Stimulated activated CD8-positive, alpha-beta memory T cell treated with anti-CD3 and anti-CD28 coated beads, Interleukin-12 subunit alpha, Interleukin-12 subunit beta, amount 100 ng/mL, for 24 hours (primary cell): ENCODE data around the gene NANP.
"Not testable (repeated sequence)": the region's sequence is repeated elsewhere in the genome, so short reads cannot be mapped to it uniquely, and the experiment has no call there.

Source experiments
- DNase-seq: peaks from one replicate; pipeline ENCODE4 v3.0.0-alpha.2; 2020; ENCODE audit errors: extremely low read depth

The NANP gene

DNA sequence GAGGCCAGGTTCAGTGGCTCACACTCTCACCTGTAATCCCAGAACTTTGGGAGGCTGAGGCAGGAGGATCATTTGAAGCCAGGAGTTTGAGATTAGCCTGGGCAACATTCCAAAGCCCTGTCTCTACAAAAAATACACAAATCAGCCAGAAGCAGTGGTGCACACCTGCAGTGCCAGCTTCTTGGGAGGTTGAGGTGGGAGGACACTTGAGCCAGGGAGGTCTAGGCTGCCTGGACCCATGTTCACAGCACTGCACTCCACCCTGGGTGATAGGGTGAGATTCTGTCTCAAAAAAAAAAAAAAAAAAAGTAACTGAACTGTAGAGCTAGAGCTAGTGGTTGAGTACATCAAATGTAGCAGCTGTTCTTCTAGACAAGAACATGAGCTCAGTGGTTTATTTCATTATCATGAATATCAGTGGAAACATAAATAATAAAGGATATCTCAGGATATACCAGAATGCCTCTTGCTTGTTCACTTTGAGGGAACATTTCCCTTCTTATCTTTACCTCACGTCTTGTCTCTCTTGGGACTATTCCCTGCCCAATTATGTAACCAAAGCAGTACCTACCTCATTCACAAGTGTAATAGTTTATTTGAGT, 17.6 kb downstream of the NANP start:
- no peak for DNase-seq

DNA sequence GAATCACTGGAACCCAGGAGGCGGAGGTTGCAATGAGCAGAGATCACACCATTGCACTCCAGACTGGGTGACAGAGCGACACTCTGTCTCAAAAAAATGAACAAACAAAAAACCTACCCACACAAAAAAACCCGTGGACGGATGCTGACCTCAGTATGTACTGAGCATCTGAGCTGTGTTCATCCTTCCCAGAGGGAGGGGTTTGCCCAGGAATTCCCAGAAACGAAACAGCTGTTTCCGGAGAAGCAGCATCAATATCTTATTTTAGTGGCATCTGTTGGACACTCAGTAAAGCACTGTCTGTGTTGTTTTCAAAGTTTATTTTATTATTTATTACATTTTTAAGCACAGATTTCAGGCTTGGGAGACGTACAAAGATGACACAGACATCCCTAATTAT, 18.7 kb downstream of the NANP start:
- no peak for DNase-seq

DNA sequence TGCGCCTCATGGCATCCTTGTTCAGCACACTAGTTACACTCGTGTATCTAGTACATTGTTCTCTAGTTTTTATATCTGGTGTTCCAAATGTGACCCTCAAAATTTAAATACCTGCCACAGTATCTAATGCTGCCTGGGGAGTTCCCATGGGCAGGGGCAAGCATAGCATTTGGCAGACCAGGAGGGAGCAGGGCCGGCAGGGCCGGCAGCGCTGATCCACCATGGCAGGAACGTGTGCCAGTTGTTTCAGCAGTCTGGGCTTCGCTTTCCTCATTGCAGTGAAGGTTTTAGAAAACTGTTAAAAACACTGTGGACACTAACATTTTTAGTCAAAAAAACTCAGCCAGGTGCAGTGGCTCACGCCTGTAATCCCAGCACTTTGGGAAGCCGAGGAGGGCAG, 19.2 kb downstream of the NANP start:
- DNase-seq: no peak

DNA sequence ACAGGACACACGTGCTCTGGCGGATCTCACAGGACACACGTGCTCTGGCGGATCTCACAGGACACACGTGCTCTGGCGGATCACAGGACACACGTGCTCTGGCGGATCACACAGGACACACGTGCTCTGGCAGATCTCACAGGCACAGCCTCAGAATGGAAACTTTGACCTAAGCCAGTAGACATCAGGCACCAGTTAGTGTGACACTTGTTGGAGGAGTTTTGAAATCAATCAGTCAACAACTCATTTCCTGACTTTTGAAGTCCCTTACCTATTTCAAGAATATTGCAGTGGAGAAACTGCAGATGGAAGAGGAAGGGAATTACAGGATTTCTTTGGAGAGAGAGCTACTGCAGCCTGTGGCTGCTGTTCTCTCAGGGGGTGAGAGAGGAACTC, 20.9 kb downstream of the NANP start:
- DNase-seq: not testable (repeated sequence)

DNA sequence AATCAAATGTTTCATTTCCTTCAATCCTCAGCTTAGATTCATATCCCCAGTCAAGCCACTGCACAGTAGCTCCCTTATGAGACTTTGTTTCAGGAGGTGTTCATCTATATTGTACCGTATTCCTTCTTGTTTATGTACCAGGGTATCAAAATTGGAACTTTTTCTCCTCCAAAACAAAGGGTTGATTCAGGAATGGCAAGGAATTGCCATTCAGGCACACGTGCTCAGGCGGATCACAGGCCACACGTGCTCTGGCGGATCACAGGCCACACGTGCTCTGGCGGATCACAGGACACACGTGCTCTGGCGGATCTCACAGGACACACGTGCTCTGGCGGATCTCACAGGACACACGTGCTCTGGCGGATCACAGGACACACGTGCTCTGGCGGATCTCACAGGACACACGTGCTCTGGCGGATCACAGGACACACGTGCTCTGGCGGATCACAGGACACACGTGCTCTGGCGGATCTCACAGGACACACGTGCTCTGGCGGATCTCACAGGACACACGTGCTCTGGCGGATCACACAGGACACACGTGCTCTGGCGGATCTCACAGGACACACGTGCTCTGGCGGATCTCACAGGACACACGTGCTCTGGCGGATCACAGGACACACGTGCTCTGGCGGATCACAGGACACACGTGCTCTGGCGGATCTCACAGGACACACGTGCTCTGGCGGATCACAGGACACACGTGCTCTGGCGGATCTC, 21.5 kb downstream of the NANP start:
- DNase-seq: not testable (repeated sequence)

DNA sequence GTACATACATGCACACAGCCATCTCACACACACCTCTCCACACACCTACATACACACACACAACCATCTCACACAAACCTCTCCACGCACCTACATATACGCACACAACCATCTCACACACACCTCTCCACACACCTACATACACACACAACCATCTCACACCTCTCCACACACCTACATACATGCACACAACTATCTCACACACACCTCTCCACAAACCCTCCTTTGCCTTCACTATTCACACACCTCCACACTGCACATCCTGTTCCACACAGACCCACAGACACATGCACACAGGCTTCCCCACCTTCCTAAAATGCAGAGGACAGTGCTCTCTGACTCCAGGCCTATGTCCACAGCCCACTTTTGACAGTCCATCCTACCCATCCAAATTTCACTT, 22.2 kb downstream of the NANP start:
- no peak for DNase-seq

DNA sequence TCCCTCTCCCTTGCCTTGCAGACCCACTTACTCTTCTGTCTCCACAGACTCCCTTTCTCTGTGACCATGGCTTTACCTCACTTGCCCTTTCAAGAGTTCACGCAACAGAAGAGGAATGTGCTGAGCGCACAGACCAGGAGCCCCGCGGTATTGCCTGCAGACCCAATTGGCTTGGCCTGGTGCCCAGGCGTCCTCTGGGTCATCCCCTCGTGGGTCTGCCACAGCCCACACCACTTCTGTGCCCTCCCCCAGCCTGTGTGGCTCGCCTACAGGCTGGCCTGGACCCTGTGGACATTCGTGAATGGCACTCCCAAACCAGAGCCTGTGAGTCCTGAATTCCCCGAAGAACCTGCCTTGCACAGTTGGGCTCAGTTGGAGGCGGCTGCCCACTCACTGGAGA, 23.2 kb downstream of the NANP start:
- no peak for DNase-seq

DNA sequence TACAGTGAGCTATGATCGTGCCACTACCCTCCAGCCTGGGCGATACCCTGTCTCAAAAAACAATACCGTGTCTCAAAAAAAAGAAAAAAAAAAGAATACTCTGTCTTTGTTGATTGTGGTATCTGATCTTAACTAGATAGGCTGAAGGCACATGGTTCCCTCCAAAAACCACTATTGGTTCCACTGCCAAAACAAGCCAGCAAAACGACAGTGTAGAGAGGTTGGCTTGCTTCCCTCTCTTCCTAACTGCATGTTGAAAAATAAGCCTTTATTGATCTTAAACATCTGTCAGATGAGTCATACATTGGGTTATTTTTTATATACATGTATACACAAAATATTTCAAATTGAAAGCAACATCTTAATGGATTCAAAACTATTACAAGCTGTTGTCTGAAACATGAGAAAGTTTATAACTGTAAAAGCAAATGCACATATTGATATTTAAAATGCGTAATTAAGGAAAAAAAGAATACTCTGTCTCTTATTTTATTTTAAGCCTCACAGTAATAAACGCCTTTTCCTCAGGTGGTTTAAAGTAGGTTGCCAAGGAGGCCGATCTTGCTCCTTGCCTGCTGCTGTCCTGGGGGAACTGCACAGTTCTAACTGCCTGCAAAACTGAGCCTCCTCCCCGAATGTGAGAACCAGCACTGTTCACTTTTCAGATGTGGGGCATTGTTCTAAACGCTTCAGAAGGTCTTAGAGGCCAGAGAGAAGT, 31.5 kb downstream of the NANP start:
- DNase-seq: no peak

DNA sequence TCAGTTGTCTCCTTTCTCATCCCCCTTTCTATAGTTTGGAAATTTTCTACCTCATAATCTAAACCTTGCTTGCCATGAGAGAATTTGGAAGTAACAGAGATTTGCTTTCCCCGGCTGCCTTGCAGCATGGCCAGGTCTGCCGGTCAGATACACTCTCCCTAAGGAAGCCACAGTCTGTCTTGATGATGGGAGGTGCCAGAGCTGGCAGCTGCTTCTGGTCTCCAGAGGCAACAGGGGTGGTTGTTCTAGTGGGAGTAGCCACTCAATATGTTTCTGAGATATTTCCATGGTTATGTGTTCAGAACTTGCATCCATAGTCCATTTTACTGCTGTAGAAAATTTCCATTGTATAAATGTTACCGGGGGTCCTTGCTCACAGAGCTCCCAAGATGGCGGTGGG, 33.0 kb downstream of the NANP start:
- DNase-seq: not testable (repeated sequence)

DNA sequence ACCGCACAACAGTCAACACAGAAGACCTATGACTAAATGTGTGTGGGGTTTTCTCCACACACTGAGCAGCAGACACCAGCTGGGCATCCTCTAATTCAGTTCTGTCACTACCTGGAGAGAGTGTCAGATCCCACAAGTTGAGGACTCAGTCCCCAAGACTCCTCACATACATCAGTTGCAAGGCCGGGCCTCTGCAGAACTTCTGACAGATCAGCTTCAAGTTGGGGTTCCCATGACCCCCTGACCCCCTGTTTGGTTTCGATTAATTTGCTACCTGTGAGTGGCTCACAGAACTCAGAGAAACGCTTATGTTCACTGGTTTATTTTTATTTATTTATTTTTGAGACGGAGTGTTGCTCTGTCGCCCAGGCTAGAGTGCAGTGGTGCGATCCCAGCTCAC, 35.3 kb downstream of the NANP start:
- no peak for DNase-seq

DNA sequence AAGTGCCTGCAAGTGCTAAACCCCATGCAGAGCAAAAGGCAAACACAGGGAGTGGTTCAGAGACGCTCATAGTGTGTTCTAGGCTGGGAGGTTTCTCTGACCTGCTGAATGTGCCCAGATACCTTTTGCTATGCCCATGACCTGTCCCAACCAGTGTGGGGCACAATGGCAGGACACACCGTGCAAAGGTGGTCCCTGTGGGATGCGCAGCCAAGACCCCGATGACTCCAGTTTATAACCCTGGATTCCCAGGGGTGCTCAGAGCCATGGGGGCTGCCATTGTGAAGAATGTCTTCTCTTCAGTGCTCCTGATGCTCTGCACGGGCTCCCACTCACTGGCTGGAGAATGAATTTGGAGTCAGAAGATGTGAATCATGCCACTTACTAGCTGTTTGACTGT, 36.3 kb downstream of the NANP start:
- DNase-seq: no peak

DNA sequence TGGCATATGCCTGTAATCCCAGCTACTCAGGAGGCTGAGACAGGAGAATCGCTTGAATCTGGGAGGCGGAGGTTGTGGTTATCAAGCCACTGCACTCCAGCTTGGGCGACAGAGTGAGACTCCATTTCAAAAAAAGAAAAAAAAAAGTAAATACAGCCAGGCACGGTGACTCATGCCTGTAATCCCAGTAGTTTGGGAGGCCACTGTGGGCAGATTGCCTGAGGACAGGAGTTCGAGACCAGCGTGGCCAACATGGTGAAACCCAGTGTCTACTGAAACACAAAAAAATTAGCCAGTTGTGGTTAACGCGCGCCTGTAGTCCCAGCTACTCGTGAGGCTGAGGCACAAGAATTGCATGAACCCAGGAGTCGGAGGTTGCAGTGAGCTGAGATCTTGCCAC, 36.9 kb downstream of the NANP start:
- no peak for DNase-seq

DNA sequence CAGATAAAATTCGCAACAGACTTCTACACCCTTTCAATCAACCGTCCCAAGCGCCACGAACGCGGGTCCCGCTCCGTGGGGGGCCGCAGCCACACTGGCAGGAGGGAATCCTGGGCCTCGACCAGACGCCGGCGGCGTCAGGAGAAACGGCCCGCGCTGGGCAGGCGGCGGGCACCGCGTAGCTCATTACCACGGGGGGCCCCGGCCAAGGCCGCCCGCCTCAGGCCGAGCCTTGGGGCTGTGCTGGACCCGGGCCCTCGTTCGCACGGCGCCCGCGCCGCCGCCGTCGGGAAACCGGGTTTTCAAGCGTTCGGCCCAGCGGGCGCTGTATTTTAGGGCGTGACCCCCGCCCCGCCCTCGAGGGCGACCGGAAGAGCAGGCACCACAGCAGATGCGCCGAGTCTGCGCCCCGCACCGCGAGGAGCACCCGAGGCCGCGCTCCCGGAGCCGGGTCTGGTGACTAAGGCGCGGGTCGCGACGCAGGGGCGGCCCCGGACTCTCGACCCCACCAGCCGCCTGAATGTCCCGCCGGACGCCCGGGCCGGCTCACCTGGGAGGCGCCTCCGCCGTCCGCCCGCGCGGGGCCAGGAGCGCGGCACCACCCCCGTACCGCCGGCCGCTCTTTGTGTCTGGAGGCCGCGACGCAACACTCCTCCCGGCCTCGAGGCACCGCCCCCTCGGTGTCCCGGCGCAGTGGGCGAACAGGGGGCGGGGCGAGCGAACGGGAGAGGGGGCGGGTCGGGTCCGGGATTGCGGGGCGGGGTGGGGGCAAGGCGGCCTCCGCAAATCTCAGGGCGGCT, 38.7 kb downstream of the NANP start, which contains the start of gene NINL:
Gene NINL (minus strand): TSS at position 627 of the 800 bp plus-strand sequence. CDS start 58,944 bp downstream, outside the sequence.
- no peak for DNase-seq

DNA sequence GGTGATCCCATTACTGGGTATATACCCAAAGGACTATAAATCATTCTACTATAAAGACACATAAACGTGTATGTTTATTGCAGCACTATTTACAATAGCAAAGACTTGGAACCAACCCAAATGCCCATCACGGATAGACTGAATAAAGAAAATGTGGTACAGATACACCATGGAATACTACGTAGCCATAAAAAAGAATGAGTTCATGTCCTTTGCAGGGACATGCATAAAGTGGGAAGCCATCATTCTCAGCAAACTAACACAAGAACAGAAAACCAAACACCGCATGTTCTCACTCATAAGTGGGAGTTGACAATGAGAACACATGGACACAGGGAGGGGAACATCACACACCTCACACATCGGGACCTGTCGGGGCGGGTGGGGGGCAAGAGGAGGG, 40.2 kb downstream of the NANP start:
- not testable (repeated sequence) for DNase-seq

DNA sequence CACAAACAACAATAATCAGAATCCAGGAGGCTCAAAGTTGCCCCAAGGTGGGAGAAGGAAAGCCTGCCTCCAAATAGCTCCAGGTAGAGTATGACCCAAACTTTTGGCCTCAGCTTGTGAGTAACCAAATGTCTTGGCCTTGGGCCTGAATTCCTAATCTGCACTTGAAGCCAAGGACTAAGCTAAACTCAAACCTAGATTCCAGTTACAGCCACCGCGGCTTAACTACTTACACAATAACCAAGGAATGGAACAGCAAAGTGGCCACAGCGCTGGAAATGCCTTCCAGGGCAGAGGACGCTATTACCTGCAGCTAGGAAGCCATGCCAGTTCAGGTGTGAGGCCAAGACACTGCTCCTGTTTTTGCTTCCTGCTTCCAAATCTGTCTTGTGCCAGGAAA, 43.1 kb downstream of the NANP start:
- DNase-seq: no peak

DNA sequence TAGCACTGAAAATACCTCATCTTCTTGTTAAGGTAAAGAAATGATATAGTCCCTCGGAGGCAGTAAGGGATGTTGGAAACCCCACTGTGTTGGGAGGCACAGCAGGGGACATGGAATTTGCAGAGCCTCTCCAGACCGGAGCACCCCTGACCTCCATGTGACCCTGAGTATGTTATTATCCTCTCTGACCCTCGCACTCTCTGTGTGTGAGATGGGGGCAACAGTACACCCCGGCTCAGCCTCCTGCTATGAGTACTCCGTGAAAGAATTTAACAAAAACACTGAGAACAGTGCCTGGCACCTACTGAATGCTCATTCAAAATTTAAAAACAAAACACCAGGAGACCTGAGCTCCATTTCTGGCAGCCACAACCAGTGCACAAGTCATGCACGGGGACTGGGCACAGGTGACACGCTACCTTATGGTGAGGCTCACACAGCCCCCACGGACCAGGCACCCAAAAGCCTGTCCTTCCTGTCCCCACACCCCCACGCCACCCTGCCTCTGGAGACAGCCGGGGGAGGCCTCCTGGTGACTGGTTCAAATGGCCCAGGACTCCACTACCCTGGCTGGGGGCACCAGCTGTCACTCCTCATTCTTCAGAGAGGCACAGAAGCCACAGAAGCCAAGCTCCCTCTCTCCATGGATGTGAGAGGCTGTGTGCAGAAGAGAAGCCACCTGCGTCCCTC, 44.6 kb downstream of the NANP start:
- DNase-seq: no peak

DNA sequence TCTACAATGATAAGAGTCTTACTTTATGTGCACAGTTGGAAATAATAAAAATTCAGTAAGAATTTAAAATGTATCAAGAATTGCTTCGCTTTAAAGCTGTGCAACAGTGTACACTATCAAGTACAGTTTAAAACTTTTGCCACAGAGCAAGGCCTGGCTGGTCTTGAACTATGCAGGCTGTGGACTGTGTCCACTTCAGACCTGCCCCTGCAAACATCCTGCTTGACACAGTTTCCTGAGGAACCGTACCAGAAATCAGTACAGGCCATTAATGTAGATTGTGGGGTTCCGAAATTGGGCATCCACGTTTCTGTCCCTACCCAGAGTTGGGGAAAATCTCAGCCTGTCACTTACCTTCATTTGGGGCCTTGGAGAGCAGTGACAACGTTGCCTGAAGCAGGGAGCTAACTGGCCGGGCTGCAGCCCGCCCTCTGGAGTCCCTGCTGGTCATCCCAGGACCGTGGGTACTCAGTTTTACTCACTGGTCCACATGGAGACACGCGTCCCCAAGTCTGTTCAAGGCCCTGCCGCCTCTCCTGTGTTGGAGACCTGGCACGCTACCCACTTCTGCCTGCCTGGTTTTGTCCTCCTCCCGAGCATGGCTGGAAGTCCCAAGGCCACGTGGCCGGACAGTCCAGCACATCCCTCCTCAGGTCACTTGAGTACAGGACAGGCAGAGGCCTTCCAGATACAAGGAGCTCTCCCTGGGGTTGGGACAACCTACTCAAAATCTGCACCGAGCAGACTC, 46.9 kb downstream of the NANP start:
- no peak for DNase-seq

DNA sequence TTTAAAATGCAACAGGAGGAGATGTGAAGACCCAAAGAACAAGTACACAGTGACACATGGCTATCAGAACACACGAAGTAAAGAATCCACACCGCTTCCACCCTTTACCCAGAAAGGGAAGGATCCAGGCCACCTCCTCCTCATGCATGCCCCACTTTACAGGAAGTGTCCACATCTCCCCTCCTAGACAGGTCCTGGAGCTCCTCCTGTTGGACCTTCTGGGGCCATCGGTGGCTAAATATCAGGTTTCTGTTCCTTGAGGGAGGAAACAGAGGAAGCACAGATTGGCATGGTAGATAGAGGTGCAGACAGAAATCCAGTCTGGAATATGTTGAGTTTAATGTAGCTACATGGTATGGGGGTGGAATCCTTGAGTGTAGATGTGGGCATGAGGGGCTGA, 49.4 kb downstream of the NANP start:
- no peak for DNase-seq

DNA sequence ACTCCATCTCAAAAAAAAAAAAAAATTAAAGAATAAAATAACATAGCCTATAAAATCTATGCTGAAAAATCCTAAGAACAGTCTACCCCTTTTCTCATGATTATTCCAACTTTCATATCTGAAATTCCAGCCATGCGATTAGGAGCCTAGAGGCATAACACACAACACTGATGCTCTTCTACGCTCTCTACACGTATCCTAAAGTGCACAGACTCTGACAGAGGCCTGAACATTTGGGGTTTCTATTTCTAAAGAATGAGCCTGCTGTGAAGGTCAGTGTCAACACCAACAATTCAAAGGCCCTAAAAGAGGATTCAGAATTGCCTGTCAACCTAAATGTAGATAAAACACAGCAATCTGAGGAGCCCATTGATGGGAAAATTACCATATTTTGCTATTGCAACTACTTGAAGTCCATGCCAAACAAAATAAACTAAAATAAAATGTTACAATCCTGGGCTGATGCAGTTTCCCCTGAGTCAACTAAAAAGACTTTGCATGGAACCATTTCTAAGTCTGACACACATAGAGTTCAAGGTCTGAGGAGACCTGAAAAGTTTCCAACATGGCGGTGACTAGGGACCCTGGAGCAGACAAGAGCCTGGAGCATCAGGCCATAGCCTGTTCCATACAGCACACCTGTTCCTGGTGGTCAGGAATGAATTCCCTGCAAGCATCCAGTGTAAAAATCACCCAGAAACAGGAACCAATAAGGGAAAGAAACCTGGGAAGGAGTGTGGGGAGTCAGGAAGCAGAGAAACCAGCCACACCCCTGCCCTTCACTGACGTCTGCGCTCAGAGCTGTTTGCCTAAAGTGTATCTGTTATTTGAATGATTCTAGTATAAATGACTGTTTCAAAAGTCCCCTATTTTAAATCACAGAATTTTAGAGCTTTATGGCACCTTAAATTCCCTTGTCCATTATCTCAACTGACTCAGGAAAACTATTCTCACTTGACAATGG, 50.2 kb downstream of the NANP start:
- no peak for DNase-seq

DNA sequence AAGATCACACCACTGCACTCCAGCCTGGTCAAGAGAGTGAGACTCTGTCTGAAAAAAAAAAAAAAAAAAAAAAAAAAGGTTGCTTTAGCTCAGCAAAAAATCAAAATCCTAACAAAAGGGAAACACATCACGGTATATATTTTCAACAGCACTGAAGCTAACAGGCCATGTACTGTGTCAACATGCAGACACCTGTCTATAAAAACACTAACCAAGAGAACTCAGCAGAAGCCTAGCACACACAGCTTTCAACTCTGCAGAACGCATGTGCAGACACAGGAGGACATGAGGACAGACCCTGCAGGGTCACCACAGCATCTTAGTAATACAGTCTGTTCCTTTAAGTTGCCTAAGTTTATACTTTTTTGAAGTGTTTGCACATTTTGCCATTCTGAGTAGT, 52.0 kb downstream of the NANP start:
- no peak for DNase-seq
